Activated CD4-positive, alpha-beta memory T cell treated with anti-CD3 and anti-CD28 coated beads for 36 hours (primary cell): ENCODE results near the gene MTA1. TPM values are rescaled to one million over a fixed set of nuclear protein-coding genes. Genes with fewer than 3 reads are reported as not detected.

Source experiments
- CTCF ChIA-PET: fragments of 350-600 bp; sonication (Branson Sonifier 250); formaldehyde crosslinking; loops from one replicate; lab custom pipeline; 2021; ENCODE audit warnings: antibody characterized with exemption, inconsistent platforms; lab: Charles Lee
- POLR2A ChIA-PET: fragments of 350-600 bp; sonication (Branson Sonifier 250); formaldehyde crosslinking; loops from one replicate; lab custom pipeline; 2021; ENCODE audit warnings: antibody characterized with exemption; lab: Charles Lee
- DNase-seq: peaks from one replicate; pipeline ENCODE4 v3.0.0-alpha.2; 2020
- H3K27ac Mint-ChIP-seq: one replicate; pipeline ENCODE4 v1.8.0; 2021; ENCODE audit warnings: mixed read lengths
- H3K27me3 Mint-ChIP-seq: one replicate; pipeline ENCODE4 v1.8.0; 2021; ENCODE audit warnings: mixed read lengths
- H3K36me3 Mint-ChIP-seq: one replicate; pipeline ENCODE4 v1.8.0; 2021; ENCODE audit warnings: mixed read lengths
- H3K4me1 Mint-ChIP-seq: one replicate; pipeline ENCODE4 v1.8.0; 2021; ENCODE audit warnings: low read depth, mixed read lengths
- H3K4me3 Mint-ChIP-seq: one replicate; pipeline ENCODE4 v1.8.0; 2021; ENCODE audit warnings: mild to moderate bottlenecking, mixed read lengths
- H3K9me3 Mint-ChIP-seq: one replicate; pipeline ENCODE4 v1.8.0; 2021; ENCODE audit warnings: mixed read lengths
- intact Hi-C: fragments of 100-400 bp; cut with micrococcal nuclease; formaldehyde crosslinking; loops from one replicate; pipeline ENCODE4 v1.15.1; 2023
- total RNA-seq, 2 experiments: library from RNA; stranded (reverse); gene quantifications; one replicate each; pipeline ENCODE4 v1.2.3, GENCODE V29; 2021

MTA1 gene
- total RNA-seq, 2 experiments from 2014 or later = 107 to 109 TPM

DNA sequence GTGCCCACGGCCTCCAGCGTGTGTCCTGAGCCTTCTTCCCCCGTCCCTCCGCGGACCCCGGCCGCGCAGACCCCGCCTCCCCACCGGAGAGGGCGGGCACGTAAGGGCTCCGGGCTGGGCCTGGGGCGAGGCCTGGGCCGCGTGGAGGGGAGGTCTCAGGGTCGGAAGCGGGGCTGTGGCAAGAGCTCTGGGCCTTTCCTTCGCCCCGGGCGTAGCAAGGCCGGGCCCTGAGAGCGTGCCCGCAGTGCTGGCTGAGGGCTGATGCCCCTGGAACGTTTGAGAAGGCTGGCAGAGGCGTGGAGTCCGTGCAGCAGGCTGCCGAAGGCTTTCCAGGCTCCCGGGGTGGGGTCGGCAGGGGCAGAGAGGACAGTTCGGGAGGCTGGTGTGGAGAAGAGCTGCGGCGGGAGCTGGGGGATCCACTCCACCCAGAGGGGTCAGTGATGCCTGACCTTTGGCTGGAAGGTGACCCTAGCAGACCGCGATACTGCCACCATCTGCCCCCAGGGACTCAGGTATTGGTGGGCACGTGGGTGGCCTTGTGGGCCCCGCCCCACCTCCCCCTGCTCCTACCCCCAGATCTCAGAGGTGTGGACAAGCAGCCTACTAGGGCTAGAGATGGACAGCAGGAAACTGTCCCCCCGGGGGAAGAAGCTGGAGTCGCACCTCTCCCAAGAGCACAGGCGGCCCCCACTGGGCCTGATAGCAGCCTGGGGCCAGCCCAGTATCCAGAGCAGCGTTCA is 20.7 kb upstream of the MTA1 start:
- H3K27ac Mint-ChIP-seq = peak overlapping the region; percentile 81
- H3K27me3 Mint-ChIP-seq = no peaks in the 10 kb centered on the region
- intact Hi-C loops = loop anchor here (1.0 to 2.0 kb wide), 2 partner anchors 16 to 92 kb away; partner anchors contain the start of gene TEDC1
- CTCF ChIA-PET = interaction anchor here (2.1 to 2.5 kb wide), 2 partner anchors 28 to 82 kb away, joined by 5 to 9 read pairs; no protein-coding TSS in a partner anchor
- H3K4me3 Mint-ChIP-seq = peak overlapping the region; percentile 89
- peaks cover 29% of the 10 kb centered on the region for H3K36me3 Mint-ChIP-seq
- no peak for DNase-seq
- H3K9me3 Mint-ChIP-seq = peaks cover 14% of the 10 kb centered on the region
- H3K4me1 Mint-ChIP-seq = peaks cover 14% of the 10 kb centered on the region
- POLR2A ChIA-PET = interaction anchor here (1.0 kb wide), 1 partner anchor 82 kb away, joined by 4 read pairs; no protein-coding TSS in a partner anchor

- POLR2A ChIA-PET = interaction anchor here (1.0 kb wide), 1 partner anchor 81 kb away, joined by 4 read pairs; no protein-coding TSS in a partner anchor
- Mint-ChIP-seq H3K4me1 (peaks cover 19% of the 10 kb centered on the region), H3K27me3 (no peaks in the 10 kb centered on the region), H3K27ac (peak overlapping the region; percentile 81), H3K36me3 (peaks cover 29% of the 10 kb centered on the region), H3K4me3 (peak overlapping the region; percentile 89), H3K9me3 (peaks cover 14% of the 10 kb centered on the region)
- intact Hi-C loops = loop anchor here (2.0 kb wide), 1 partner anchor 15 kb away; no protein-coding TSS in a partner anchor
- CTCF ChIA-PET = interaction anchor here (2.1 to 2.5 kb wide), 2 partner anchors 28 to 82 kb away, joined by 5 to 9 read pairs; no protein-coding TSS in a partner anchor
- no peak for DNase-seq
Measured at GRCh38 chr14:105399466-105399775, 20.2 kb upstream of the MTA1 start.

DNA sequence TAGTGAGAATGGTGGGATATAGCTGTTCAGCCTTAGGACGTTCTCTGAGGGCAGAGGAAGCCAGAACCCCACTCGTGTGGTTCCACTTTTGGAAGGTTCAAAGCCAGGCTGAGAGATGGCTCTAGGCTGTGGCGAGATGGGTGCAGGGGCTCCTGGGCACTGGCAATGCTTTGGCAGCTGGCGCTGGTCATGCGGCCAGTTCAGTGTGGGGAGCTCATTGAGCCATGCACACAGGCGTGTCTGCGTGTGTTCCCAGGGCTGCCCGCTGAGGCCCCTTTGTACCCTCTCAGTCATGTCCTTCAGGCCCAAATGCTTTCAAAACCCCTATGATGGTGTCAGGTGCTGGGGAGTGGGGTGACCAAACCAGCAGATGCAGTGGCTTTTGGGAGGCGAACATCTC is 19.6 kb upstream of the MTA1 start:
- peak overlapping the region; percentile 89 for H3K4me3 Mint-ChIP-seq
- H3K4me1 Mint-ChIP-seq = peaks cover 25% of the 10 kb centered on the region
- POLR2A ChIA-PET = interaction anchor here (0.5 kb wide), 1 partner anchor 107 kb away, joined by 4 read pairs; no protein-coding TSS in a partner anchor
- H3K27ac Mint-ChIP-seq = no peak overlapping the region
- intact Hi-C loops = no loop called here
- no peaks in the 10 kb centered on the region for H3K27me3 Mint-ChIP-seq
- DNase-seq = no peak
- H3K9me3 Mint-ChIP-seq = peaks cover 15% of the 10 kb centered on the region
- CTCF ChIA-PET = interaction anchor here (2.1 kb wide), 1 partner anchor 29 kb away, joined by 5 read pairs; no protein-coding TSS in a partner anchor
- H3K36me3 Mint-ChIP-seq = peaks cover 29% of the 10 kb centered on the region

GRCh38 chr14:105401699-105402098 is 17.9 kb upstream of the MTA1 start:
- Mint-ChIP-seq H3K4me3 (no peak overlapping the region), H3K27ac (no peak overlapping the region), H3K36me3 (peaks cover 29% of the 10 kb centered on the region), H3K9me3 (peaks cover 21% of the 10 kb centered on the region), H3K27me3 (no peaks in the 10 kb centered on the region), H3K4me1 (peaks cover 27% of the 10 kb centered on the region)
- POLR2A ChIA-PET = no interaction called here
- CTCF ChIA-PET = no interaction called here
- intact Hi-C loops = no loop called here
- no peak for DNase-seq

GRCh38 chr14:105408592-105408991 is 11.0 kb upstream of the MTA1 start:
- CTCF ChIA-PET = interaction anchor here (0.6 to 1.6 kb wide), 2 partner anchors 72 to 81 kb away, joined by 3 to 6 read pairs; no protein-coding TSS in a partner anchor
- Mint-ChIP-seq H3K9me3 (peaks cover 7% of the 10 kb centered on the region), H3K4me1 (peaks cover 19% of the 10 kb centered on the region), H3K27me3 (peaks cover 14% of the 10 kb centered on the region), H3K4me3 (no peak overlapping the region), H3K27ac (no peak overlapping the region), H3K36me3 (no peaks in the 10 kb centered on the region)
- no peak for DNase-seq
- POLR2A ChIA-PET = no interaction called here
- intact Hi-C loops = no loop called here

GRCh38 chr14:105409364-105409763 is 10.3 kb upstream of the MTA1 start:
- peaks cover 7% of the 10 kb centered on the region for H3K9me3 Mint-ChIP-seq
- CTCF ChIA-PET = interaction anchor here (1.6 kb wide), 1 partner anchor 81 kb away, joined by 6 read pairs; no protein-coding TSS in a partner anchor

GRCh38 chr14:105410642-105411016 is 9.0 kb upstream of the MTA1 start:
- CTCF ChIA-PET = interaction anchor here (1.0 kb wide), 1 partner anchor 70 kb away, joined by 4 read pairs; no protein-coding TSS in a partner anchor
- Mint-ChIP-seq H3K27me3 (peaks cover 16% of the 10 kb centered on the region), H3K27ac (no peak overlapping the region), H3K4me3 (no peak overlapping the region), H3K9me3 (no peaks in the 10 kb centered on the region), H3K36me3 (no peaks in the 10 kb centered on the region), H3K4me1 (peaks cover 6% of the 10 kb centered on the region)
- intact Hi-C loops = no loop called here
- POLR2A ChIA-PET = no interaction called here
- no peak for DNase-seq

More at GRCh38 chr14:105409364-105409763, 10.3 kb upstream of the MTA1 start:
- H3K4me3 Mint-ChIP-seq = no peak overlapping the region
- no peak for DNase-seq
- POLR2A ChIA-PET = no interaction called here
- H3K4me1 Mint-ChIP-seq = peaks cover 12% of the 10 kb centered on the region
- H3K36me3 Mint-ChIP-seq = no peaks in the 10 kb centered on the region
- H3K27ac Mint-ChIP-seq = no peak overlapping the region
- H3K27me3 Mint-ChIP-seq = peaks cover 14% of the 10 kb centered on the region
- intact Hi-C loops = no loop called here

GRCh38 chr14:105411017-105411941 is 8.3 kb upstream of the MTA1 start:
- Mint-ChIP-seq H3K27me3 (peaks cover 16% of the 10 kb centered on the region), H3K9me3 (no peaks in the 10 kb centered on the region), H3K27ac (no peak overlapping the region), H3K4me1 (peaks cover 9% of the 10 kb centered on the region), H3K36me3 (no peaks in the 10 kb centered on the region), H3K4me3 (no peak overlapping the region)
- intact Hi-C loops = no loop called here
- ChIA-PET CTCF (interaction anchor here (1.0 kb wide), 1 partner anchor 70 kb away, joined by 4 read pairs; no protein-coding TSS in a partner anchor), POLR2A (no interaction called here)
- no peak for DNase-seq

- Mint-ChIP-seq H3K4me1 (peaks cover 9% of the 10 kb centered on the region), H3K4me3 (no peak overlapping the region), H3K9me3 (no peaks in the 10 kb centered on the region), H3K27ac (no peak overlapping the region), H3K36me3 (no peaks in the 10 kb centered on the region), H3K27me3 (peaks cover 16% of the 10 kb centered on the region)
- intact Hi-C loops = no loop called here
- ChIA-PET POLR2A (interaction anchor here (1.4 kb wide), 1 partner anchor 80 kb away, joined by 3 read pairs; no protein-coding TSS in a partner anchor), CTCF (no interaction called here)
- no peak for DNase-seq
Measured at GRCh38 chr14:105411985-105412770, 7.4 kb upstream of the MTA1 start.

DNA sequence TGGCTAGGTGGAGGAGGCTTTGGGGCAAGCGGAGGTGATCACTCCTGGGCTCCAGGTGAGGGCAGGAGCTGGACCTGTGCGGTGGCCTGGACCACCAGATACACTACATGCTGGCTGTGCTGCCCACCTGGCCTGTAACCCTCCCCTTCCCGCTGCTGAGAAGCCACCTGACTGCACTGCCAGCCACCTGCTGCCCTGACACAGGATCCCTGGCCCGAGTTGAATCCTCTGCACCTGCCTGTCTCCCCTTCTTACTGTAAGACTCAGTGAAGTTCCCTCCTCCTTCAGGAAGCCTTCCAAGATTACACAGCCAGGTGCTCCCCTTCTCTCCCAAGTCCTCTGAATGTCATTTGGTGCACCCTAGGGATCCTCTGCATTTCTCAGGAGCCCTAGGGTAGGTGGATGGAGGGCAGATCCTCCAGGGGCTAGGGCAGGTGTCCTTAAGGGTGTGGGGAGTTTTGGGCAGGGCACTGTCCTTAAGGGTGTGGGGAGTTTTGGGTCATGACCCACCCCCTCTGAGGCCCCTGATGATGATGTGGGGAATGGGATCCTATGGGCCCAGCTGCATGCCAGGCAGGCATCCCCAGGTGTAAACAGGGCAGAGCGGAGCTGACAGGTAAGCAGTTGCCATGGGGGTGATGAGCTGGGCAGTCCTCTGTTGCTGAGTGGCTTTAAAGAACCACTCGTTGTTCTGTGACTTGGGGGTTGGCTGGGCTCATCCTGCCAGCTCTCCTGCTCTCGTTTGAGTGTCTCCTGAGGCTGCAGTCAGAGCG is 6.7 kb upstream of the MTA1 start:
- intact Hi-C loops = no loop called here
- DNase-seq = no peak
- Mint-ChIP-seq H3K27me3 (peaks cover 16% of the 10 kb centered on the region), H3K4me3 (no peak overlapping the region), H3K9me3 (no peaks in the 10 kb centered on the region), H3K27ac (no peak overlapping the region), H3K4me1 (peaks cover 9% of the 10 kb centered on the region), H3K36me3 (no peaks in the 10 kb centered on the region)
- ChIA-PET CTCF (interaction anchor here (0.5 to 1.5 kb wide), 4 partner anchors 10 to 68 kb away, joined by 3 to 7 read pairs (median 4); no protein-coding TSS in a partner anchor), POLR2A (interaction anchor here (1.4 kb wide), 1 partner anchor 79 kb away, joined by 3 read pairs; no protein-coding TSS in a partner anchor)
